HG03342 (cell line): ENCODE data around the gene DIABLO.
A peak's percentile ranks its signal among the peaks of the same experiment; 100 is the strongest.
"Not testable (repeated sequence)": the region's sequence is repeated elsewhere in the genome, so short reads cannot be mapped to it uniquely, and the experiment has no call there.

Experiments
- ATAC-seq: cut with Tn5 transposase; IDR thresholded peaks from one replicate; pipeline ENCODE4 v1.9.1; 2021; ENCODE audit warnings: mild to moderate bottlenecking, moderate library complexity; ENCODE audit not compliant: unreplicated experiment

The DIABLO gene

GRCh38 chr12:122225683-122226365 is at the start of gene DIABLO:
DIABLO (minus strand) TSS chr12:122226052; CDS start chr12:122226014, 38 bp downstream.
- ATAC-seq, result peak; percentile 91

DNA sequence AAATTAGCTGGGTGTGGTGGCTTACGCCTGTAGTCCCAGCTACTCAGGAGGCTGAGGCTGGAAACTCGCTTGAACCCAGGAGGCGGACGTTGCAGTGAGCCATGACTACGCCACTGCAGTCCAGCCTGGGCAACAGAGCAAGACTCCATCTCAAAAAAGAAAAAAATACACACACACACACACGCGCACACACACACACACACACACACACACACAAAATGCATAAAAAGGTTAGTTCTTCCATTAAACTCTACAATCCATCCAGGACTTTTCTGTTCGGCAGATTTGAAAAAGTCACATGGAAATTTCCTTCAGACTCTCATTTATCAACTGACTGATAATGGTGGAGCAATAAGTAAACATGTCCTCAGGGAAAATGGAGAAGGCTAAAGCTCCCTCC is 49.6 kb upstream of the DIABLO start:
- no peak for ATAC-seq

- ATAC-seq, result peak; percentile 89
These were observed 40.5 kb upstream of the DIABLO start, which contains the start of gene VPS33A for GRCh38 chr12:122266230-122266901. VPS33A (minus strand) TSS chr12:122266494; CDS start chr12:122266408, 86 bp downstream.

GRCh38 chr12:122265886-122266229 is 40.0 kb upstream of the DIABLO start:
- peak; percentile 34 for ATAC-seq

DNA sequence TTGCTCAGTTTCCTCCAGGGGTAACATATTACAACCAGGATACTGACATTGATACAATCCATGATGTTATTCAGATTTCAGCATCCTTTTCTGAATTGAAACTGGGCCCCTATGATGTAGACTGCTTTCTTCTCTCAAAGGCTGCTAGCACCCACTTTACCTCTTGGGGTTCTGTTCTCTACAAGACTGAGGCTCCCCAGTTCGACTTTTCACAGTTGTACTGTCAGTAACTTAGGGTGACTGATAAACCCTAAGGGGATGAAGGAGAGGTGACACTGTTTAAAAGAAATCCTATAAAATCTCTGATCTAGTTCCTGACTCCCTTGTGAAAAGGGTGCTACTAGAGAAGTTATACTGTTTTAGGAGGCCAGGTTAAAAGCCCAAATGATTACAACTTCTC is 39.6 kb upstream of the DIABLO start:
- peak; percentile 9 for ATAC-seq

GRCh38 chr12:122260735-122261134 is 34.9 kb upstream of the DIABLO start:
- not testable (repeated sequence) for ATAC-seq

DNA sequence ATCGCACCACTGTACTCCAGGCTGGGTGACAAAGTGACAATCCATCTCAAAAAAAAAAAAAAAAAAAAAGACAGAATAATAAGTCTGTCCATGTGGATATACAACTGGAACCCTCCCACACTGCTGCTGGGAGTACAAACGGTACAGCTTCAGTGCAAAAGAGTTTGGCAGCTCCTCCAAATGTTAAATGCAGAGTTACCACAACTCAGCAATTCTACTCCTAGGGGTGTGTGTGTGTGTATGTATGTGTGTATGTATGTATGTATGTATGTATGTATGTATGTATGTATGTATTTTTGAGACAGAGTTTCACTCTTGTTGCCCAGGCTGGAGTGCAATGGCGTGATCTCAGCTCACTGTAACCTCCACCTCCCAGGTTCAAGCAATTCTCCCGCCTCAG is 33.1 kb upstream of the DIABLO start:
- not testable (repeated sequence) for ATAC-seq

DNA sequence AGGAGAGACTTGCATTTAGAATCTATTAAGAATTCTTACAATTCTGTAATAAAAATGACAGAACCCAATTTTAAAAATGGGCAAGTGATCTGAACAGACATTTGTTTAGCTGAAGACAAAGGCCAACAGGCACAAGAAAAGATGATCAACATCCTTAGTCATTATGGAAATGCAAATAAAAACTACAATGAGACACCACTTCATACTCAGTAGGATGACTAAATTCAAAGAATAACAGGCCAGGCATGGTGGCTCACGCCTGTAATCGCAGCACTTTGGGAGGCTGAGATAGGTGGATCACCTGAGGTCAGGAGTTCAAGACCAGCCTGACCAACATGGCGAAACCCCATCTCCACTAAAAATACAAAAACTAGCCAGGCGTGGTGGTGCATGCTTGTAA is 32.6 kb upstream of the DIABLO start:
- not testable (repeated sequence) for ATAC-seq

GRCh38 chr12:122250536-122250935 is 24.7 kb upstream of the DIABLO start:
- ATAC-seq, result no peak

- ATAC-seq, result no peak
These were observed 24.2 kb upstream of the DIABLO start for GRCh38 chr12:122250047-122250446.

GRCh38 chr12:122245553-122245952 is 19.7 kb upstream of the DIABLO start:
- ATAC-seq, result no peak

GRCh38 chr12:122244565-122245371 is 18.9 kb upstream of the DIABLO start:
- ATAC-seq, result no peak

- ATAC-seq, result no peak
These were observed 18.1 kb upstream of the DIABLO start for GRCh38 chr12:122243965-122244364.

- no peak for ATAC-seq
These were observed 13.0 kb upstream of the DIABLO start for GRCh38 chr12:122238861-122239260.

DNA sequence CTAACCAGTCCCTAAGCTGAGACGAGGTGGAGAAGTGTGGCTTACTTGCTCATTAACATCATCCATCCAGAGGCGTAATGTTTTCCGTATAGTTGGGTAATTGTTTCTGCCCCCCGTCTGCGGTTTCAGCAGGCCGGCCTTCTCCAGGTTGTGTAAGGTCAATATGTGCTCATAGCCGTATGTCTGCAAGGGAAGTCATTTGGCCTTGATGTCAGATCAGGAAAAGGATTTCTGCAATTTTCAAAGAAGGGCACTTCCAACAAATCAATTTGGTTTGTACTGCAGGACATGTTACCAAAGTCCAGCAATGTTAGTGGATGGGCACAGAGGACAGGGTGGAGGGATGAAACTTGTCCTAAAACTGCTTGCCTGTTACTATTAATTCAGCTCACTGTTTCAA is 9.9 kb upstream of the DIABLO start:
- no peak for ATAC-seq

DNA sequence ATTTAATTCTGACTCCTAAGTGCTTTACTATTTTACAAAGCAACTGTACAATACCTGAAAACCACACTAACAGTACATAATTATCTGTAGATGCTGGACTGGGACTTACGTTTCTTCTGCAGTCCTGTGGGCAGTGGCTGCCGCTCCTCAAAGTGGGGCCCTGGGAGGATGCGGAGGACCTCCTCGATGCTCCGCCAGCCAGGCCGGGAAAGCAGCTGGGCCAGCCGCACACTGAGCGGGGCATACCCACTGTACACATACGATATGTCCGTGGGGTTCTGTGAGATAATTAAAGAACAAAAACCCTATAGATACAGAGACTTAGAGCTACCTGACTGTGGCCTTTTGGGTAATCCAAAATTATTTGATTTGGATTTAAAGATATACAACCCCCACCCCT is 6.8 kb upstream of the DIABLO start:
- ATAC-seq, result no peak

GRCh38 chr12:122230798-122231197 is 4.9 kb upstream of the DIABLO start:
- no peak for ATAC-seq

- no peak for ATAC-seq
These were observed 2.2 kb upstream of the DIABLO start for GRCh38 chr12:122228092-122228491.

DNA sequence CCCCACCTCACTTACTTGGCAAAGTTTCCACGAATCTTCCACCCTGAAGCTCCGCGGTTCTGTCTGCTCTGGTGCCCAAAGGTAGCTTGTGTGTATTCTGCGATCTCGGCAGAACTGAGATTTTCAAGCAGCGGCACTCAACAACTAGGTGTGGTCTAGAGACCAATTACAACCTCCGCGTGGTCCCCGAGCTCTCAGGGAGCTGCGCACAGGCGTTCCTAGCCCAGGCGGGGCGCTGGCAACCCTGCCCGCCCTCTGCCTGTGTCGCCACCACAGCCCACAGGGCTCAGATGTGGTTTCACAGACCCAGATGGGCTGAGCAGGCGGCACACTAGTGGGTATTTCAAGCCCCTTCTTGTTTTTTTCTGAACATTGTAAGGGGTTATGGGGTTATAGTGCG is 1.5 kb upstream of the DIABLO start:
- ATAC-seq, result no peak

DNA sequence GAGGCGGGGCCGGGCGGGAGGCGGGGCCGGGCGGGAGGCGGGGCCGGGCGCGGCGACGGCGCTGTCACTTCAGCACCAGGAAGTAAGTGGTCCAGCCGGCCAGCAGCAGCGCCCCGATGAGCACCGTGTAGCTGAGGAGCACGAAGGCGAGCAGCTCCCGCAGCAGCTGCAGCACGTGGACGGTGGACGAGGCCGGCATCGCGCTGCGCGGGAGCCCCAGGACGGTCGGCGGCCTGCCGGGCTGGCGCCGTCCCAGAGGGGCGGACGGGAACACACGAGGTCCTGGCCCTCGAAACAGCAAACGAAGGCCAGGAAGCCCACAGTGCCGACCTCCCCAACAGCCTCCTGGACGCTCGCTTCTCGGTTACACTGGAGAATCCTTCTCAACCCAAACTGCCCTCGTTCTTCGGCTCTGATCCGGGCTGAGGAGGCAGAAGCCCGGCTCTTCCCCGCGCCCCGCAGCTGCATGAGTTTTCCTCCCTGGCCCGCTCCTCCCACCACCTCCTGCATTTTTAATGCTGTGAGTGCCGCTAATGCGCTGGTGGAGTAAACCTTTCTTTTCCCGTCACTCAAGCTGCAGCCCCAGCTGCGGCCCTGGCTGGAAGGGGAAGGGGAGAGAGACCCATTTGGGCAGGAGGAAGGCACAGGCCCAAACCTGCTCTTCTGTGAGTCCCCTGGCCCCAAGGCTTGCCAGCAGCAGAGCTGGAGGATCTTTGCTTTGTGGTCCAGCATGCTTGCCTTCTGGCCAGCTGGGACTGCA is 694 bp upstream of the DIABLO start:
- ATAC-seq, result no peak

DNA sequence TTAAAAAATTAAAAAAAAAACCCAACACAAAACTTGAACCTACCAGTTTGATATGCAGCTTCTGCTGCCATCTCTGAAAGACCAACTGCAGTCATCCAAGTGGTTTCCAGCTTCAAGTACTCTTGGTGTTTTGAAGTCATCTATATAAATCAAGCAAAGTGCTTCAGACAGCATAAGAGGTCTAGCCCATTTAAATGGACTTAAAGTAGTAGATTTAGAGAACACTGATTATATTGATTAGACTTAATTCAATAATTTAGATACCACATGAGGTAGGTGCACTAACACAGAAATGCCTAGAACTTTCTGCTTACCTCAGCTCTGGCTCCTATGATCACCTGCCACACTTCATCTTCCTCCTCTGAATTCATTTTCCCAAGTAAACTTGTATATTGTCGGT is 9.4 kb downstream of the DIABLO start:
- ATAC-seq, result no peak
